WTC11 (cell line): ENCODE results near the gene ADCYAP1. TPM values are rescaled to one million over a fixed set of nuclear protein-coding genes. Genes with fewer than 3 reads are reported as not detected.

Experiments
- ATAC-seq: fragments of 200-7000 bp; cut with Tn5 transposase; 2 replicates; pipeline ENCODE4 v1.10.0; 2021; ENCODE audit warnings: mild to moderate bottlenecking, moderate library complexity
- CTCF ChIA-PET: fragments of 300-600 bp; sonication (Branson Sonifier 250); formaldehyde crosslinking; loops from one replicate; lab custom pipeline; 2021; ENCODE audit warnings: antibody characterized with exemption; lab: Charles Lee
- POLR2A ChIA-PET: fragments of 350-600 bp; sonication (Branson Sonifier 250); formaldehyde crosslinking; loops from one replicate; lab custom pipeline; 2021; ENCODE audit warnings: antibody characterized with exemption; lab: Charles Lee
- DNase-seq: peaks from one replicate; pipeline ENCODE4 v3.0.0; 2021; ENCODE audit warnings: low spot score
- H3K27ac Mint-ChIP-seq: 2 replicates; pipeline ENCODE4 v1.8.0; 2021; ENCODE audit warnings: mixed read lengths
- H3K27me3 Mint-ChIP-seq: 2 replicates; pipeline ENCODE4 v1.8.0; 2021; ENCODE audit warnings: low read depth, mild to moderate bottlenecking, moderate library complexity, mixed read lengths
- H3K36me3 Mint-ChIP-seq: 2 replicates; pipeline ENCODE4 v1.8.0; 2021; ENCODE audit warnings: mixed read lengths
- H3K4me1 Mint-ChIP-seq: 2 replicates; pipeline ENCODE4 v1.8.0; 2022; ENCODE audit warnings: mixed read lengths
- H3K4me3 Mint-ChIP-seq: 2 replicates; pipeline ENCODE4 v1.8.0; 2021; ENCODE audit warnings: mild to moderate bottlenecking, moderate library complexity, mixed read lengths
- H3K9me3 Mint-ChIP-seq: 2 replicates; pipeline ENCODE4 v1.8.0; 2021; ENCODE audit warnings: mixed read lengths
- ARID4B ChIP-seq: sonication (generic); formaldehyde crosslinking; IDR thresholded peaks from 2 replicates; pipeline ENCODE4 v1.8.0; 2023; ENCODE audit warnings: missing genetic modification reagents, mild to moderate bottlenecking, borderline replicate concordance
- ETV6 ChIP-seq: sonication (generic); formaldehyde crosslinking; IDR thresholded peaks from 2 replicates; pipeline ENCODE4 v1.8.1; 2022; ENCODE audit warnings: mild to moderate bottlenecking, missing genetic modification reagents
- FOXJ3 ChIP-seq: sonication (generic); formaldehyde crosslinking; IDR thresholded peaks from 2 replicates; pipeline ENCODE4 v1.9.0; 2021; ENCODE audit warnings: missing genetic modification reagents, mild to moderate bottlenecking, borderline replicate concordance
- NR2C2 ChIP-seq: sonication (generic); formaldehyde crosslinking; IDR thresholded peaks from 2 replicates; pipeline ENCODE4 v1.8.0; 2022; ENCODE audit warnings: mild to moderate bottlenecking, missing genetic modification reagents
- PREB ChIP-seq: sonication (generic); formaldehyde crosslinking; IDR thresholded peaks from 2 replicates; pipeline ENCODE4 v1.8.1; 2022; ENCODE audit warnings: mild to moderate bottlenecking, missing genetic modification reagents, moderate library complexity, borderline replicate concordance
- PRRX2 ChIP-seq: fragments of 250-450 bp; sonication (Bioruptor Pico); IDR thresholded peaks from 2 replicates; pipeline ENCODE4 v1.8.0; 2021; ENCODE audit warnings: mild to moderate bottlenecking
- SMAD4 ChIP-seq: sonication (generic); formaldehyde crosslinking; IDR thresholded peaks from 2 replicates; pipeline ENCODE4 v1.8.0; 2022; ENCODE audit warnings: mild to moderate bottlenecking, missing genetic modification reagents
- SOX15 ChIP-seq: fragments of 250-450 bp; sonication (Bioruptor Pico); IDR thresholded peaks from 2 replicates; pipeline ENCODE4 v1.9.0; 2021; ENCODE audit warnings: mild to moderate bottlenecking
- SP1 ChIP-seq: sonication (generic); formaldehyde crosslinking; conservative IDR thresholded peaks from 2 replicates; pipeline ENCODE4 v1.8.1; 2022; ENCODE audit warnings: missing genetic modification reagents
- TP53 ChIP-seq: sonication (generic); formaldehyde crosslinking; IDR thresholded peaks from 2 replicates; pipeline ENCODE4 v1.8.1; 2023; ENCODE audit warnings: mild to moderate bottlenecking, missing genetic modification reagents
- ZNF232 ChIP-seq: sonication (generic); formaldehyde crosslinking; IDR thresholded peaks from 2 replicates; pipeline ENCODE4 v1.8.0; 2022; ENCODE audit warnings: mild to moderate bottlenecking, missing genetic modification reagents
- ZNF532 ChIP-seq: fragments of 250-450 bp; sonication (Bioruptor Pico); IDR thresholded peaks from 2 replicates; pipeline ENCODE4 v1.9.0; 2021; ENCODE audit warnings: mild to moderate bottlenecking, borderline replicate concordance
- total RNA-seq: library from RNA; stranded (reverse); gene quantifications from 3 replicates; pipeline ENCODE4 v1.2.3, GENCODE V29; 2021
- TF ChIP-seq, protein P1 (sequence below): fragments of 250-450 bp; sonication (Bioruptor Pico); IDR thresholded peaks from 2 replicates; pipeline ENCODE4 v1.9.0; 2021; ENCODE audit warnings: moderate library complexity, mild to moderate bottlenecking, inconsistent platforms, borderline replicate concordance
- TF ChIP-seq, protein P2 (sequence below): sonication (generic); formaldehyde crosslinking; IDR thresholded peaks from 2 replicates; pipeline ENCODE4 v1.8.1; 2022; ENCODE audit warnings: low read depth, missing genetic modification reagents, borderline replicate concordance
- TF ChIP-seq, protein P3 (sequence below): sonication (generic); formaldehyde crosslinking; IDR thresholded peaks from 2 replicates; pipeline ENCODE4 v1.8.0; 2022; ENCODE audit warnings: missing genetic modification reagents
- TF ChIP-seq, protein P4 (sequence below): sonication (generic); formaldehyde crosslinking; conservative IDR thresholded peaks from 2 replicates; pipeline ENCODE4 v1.8.1; 2022; ENCODE audit warnings: mild to moderate bottlenecking, missing genetic modification reagents

Gene ADCYAP1
- total RNA-seq, 1 experiment from 2014 or later = not detected

- TF ChIP-seq, protein P1, sequence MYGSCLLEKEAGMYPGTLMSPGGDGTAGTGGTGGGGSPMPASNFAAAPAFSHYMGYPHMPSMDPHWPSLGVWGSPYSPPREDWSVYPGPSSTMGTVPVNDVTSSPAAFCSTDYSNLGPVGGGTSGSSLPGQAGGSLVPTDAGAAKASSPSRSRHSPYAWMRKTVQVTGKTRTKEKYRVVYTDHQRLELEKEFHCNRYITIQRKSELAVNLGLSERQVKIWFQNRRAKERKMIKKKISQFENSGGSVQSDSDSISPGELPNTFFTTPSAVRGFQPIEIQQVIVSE (CRISPR knock-in tag) = no peak
- TF ChIP-seq ETV6 (no peak), PRRX2 (CRISPR knock-in tag) (no peak)
These were observed 970 bp upstream of the ADCYAP1 start (continued) for GRCh38 chr18:903701-904100.

GRCh38 chr18:905307-905947 lies 756 bp downstream of the ADCYAP1 start:
- Mint-ChIP-seq H3K4me1 (peaks cover 53% of the 10 kb centered on the region), H3K4me3 (peak overlapping the region; percentile 76), H3K27me3 (peaks cover 99% of the 10 kb centered on the region), H3K27ac (no peak overlapping the region), H3K9me3 (no peaks in the 10 kb centered on the region), H3K36me3 (no peaks in the 10 kb centered on the region; the same call in 1 of the 2 replicates)
- ChIA-PET CTCF (interaction anchor here (0.6 to 4.7 kb wide), 6 partner anchors 56 to 1001 kb away, joined by 3 to 24 read pairs (median 3); no protein-coding TSS in a partner anchor), POLR2A (interaction anchor here (1.4 kb wide), 1 partner anchor 157 kb away, joined by 3 read pairs; no protein-coding TSS in a partner anchor)
- ATAC-seq (no peak; the same call in 1 of the 2 replicates), DNase-seq (peak; percentile 33)
- TF ChIP-seq ARID4B (CRISPR knock-in tag) (no peak), SOX15 (no peak), ZNF532 (no peak), ZNF232 (CRISPR knock-in tag) (no peak), TP53 (no peak), PREB (CRISPR knock-in tag) (no peak), NR2C2 (CRISPR knock-in tag) (no peak), SP1 (CRISPR knock-in tag) (no peak), SMAD4 (CRISPR knock-in tag) (no peak), FOXJ3 (CRISPR knock-in tag) (no peak)
- TF ChIP-seq, protein P2, sequence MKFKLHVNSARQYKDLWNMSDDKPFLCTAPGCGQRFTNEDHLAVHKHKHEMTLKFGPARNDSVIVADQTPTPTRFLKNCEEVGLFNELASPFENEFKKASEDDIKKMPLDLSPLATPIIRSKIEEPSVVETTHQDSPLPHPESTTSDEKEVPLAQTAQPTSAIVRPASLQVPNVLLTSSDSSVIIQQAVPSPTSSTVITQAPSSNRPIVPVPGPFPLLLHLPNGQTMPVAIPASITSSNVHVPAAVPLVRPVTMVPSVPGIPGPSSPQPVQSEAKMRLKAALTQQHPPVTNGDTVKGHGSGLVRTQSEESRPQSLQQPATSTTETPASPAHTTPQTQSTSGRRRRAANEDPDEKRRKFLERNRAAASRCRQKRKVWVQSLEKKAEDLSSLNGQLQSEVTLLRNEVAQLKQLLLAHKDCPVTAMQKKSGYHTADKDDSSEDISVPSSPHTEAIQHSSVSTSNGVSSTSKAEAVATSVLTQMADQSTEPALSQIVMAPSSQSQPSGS (CRISPR knock-in tag) = no peak
- TF ChIP-seq, protein P3, sequence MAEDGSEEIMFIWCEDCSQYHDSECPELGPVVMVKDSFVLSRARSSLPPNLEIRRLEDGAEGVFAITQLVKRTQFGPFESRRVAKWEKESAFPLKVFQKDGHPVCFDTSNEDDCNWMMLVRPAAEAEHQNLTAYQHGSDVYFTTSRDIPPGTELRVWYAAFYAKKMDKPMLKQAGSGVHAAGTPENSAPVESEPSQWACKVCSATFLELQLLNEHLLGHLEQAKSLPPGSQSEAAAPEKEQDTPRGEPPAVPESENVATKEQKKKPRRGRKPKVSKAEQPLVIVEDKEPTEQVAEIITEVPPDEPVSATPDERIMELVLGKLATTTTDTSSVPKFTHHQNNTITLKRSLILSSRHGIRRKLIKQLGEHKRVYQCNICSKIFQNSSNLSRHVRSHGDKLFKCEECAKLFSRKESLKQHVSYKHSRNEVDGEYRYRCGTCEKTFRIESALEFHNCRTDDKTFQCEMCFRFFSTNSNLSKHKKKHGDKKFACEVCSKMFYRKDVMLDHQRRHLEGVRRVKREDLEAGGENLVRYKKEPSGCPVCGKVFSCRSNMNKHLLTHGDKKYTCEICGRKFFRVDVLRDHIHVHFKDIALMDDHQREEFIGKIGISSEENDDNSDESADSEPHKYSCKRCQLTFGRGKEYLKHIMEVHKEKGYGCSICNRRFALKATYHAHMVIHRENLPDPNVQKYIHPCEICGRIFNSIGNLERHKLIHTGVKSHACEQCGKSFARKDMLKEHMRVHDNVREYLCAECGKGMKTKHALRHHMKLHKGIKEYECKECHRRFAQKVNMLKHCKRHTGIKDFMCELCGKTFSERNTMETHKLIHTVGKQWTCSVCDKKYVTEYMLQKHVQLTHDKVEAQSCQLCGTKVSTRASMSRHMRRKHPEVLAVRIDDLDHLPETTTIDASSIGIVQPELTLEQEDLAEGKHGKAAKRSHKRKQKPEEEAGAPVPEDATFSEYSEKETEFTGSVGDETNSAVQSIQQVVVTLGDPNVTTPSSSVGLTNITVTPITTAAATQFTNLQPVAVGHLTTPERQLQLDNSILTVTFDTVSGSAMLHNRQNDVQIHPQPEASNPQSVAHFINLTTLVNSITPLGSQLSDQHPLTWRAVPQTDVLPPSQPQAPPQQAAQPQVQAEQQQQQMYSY = no peak
- TF ChIP-seq, protein P4, sequence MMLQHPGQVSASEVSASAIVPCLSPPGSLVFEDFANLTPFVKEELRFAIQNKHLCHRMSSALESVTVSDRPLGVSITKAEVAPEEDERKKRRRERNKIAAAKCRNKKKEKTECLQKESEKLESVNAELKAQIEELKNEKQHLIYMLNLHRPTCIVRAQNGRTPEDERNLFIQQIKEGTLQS (CRISPR knock-in tag) = no peak
